ENCODE data around the gene PDE4C.

The PDE4C gene

GRCh38 chr19:18254546-18255503 is 28.6 kb upstream of the PDE4C start:
- DNase-seq = no peak

DNA sequence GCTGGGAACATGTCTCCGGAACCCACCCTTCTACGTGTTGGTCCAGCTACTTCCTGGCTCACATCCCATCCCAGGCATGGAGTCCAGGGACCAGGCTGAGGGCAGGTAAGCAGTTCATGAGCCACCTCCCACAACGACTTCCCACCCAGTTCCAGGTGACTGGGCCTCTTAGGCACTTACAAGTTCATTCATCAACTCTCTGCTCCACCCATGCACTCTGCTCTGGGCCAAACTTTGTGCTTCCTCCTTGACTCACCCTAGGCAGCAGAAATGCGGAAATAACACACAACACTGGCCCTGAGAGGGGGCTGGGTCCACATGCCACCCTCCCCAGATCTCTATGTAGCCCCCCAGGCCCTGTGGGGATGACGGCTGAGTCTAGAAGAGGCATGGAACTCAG is 27.5 kb upstream of the PDE4C start:
- no peak for DNase-seq

- no peak for DNase-seq
Measured at GRCh38 chr19:18253130-18253529, 26.9 kb upstream of the PDE4C start.

- DNase-seq = no peak
Measured at GRCh38 chr19:18252370-18252717, 26.1 kb upstream of the PDE4C start.

- peak; percentile 96 for DNase-seq
Measured at GRCh38 chr19:18251587-18252369, 25.5 kb upstream of the PDE4C start.

DNA sequence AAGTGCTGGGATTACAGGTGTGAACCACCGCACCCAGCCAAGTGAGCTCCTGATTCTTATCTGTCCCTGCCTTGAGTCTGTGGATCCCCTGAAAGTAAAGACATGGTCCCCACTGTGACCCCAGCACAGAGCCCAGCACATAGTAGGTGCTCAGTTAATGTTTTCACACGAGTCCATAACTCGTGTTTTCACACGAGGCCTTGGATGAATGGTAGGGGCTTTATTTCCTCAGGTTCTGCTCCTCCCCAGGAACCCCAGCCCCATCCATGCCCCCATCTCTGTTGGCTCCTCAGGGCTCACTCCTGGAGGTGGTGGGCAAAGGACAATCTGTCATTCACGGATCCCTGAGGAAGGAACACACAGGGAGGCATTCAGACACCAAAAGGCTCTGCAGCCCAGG is 23.6 kb upstream of the PDE4C start:
- no peak for DNase-seq

DNA sequence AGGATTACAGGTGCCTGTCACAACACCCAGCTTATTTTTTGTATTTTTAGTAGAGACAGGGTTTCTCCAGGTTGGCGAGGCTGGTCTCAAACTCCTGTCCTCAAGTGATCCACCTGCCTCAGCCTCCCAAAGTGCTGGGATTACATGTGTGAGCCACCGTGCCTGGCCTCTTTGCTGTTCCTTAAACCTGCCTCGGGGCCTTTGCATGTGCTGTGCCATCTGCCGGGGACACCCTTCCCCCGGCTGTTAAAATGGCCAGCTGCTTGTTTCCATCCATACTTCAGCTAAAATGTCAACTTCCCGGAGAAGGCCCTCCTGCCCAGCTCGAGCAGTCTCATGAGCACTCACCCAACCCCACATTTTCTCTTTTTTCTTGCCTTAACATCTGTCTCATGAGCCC is 19.1 kb upstream of the PDE4C start:
- no peak for DNase-seq

GRCh38 chr19:18239303-18239702 is 13.1 kb upstream of the PDE4C start:
- DNase-seq = no peak

DNA sequence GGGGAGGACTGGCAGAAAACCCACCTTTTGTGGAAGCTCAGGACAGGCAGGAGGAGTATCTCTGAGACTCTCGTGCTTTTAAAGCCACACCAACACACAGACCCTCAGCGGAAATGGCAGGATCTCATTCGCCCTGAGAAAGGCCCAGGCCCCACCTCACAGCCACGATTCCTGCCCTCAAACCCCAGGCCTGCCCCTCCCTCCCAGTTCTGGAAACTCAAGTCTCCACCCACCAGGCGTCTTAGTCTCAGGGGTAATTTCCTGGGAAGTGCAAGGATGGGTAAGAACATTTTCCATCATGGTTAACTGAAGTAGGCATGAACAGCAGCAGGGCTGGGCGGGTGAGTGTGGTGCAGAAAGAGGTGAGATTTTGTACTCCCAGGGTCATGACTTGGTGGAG is 8.0 kb upstream of the PDE4C start:
- DNase-seq = no peak

DNA sequence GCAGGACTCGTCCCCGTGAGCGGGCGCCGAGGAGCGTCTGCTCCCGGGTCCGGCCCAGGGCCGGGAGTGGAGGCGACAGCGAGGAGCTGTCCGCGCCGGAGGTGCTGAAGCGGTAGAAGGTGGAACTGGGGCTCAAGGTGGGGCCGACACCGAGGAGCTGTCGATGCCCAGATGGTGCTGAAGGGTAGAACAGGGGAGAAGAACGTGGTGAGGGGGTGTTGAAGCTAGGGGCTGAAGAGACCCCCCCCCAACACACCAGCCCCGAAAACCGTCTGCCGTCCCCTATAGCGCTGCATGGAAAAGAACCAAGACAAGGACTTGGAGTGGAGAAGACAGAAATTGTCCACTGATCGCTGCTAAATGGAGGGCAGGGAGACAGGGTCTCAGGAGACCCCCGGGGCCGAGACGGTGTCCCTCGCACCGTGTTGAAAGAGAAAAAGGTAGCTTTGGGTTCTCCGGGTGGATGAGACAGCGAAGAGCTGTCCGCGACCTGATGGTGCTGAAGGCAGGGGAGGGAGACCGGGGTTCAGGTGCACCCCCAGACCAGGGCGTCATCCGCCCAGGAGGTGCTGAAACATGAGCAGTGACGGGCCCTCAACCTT is 7.1 kb upstream of the PDE4C start:
- peak; percentile 78 for DNase-seq

- DNase-seq = no peak
Measured at GRCh38 chr19:18232540-18233223, 6.4 kb upstream of the PDE4C start.

DNA sequence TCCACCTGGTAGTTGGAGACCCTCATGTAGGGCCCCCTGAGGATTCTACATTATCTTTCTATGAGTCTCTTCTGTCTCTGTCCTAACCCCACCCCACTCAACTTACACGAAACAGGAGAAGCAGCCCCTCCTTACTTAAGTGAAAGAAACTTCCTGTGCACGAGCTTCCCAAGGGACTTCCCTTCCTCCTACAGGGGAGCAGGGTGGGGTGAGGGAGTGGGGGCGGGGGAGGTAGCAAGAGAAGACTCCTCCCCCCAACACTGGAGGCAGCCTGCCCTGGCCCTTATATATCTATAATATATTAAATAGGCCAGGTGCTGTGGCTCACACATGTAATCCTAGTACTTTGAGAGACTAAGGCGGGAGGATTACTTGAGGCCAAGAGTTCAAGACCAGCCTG is 5.5 kb upstream of the PDE4C start:
- no peak for DNase-seq

- DNase-seq = no peak
Measured at GRCh38 chr19:18230941-18231734, 4.9 kb upstream of the PDE4C start.

- no peak for DNase-seq
Measured at GRCh38 chr19:18229915-18230314, 3.7 kb upstream of the PDE4C start.

GRCh38 chr19:18229474-18229873 is 3.2 kb upstream of the PDE4C start:
- DNase-seq = no peak

- no peak for DNase-seq
Measured at GRCh38 chr19:18227781-18228271, 1.6 kb upstream of the PDE4C start.

- DNase-seq = no peak
Measured at GRCh38 chr19:18226956-18227780, 930 bp upstream of the PDE4C start.

GRCh38 chr19:18225355-18225701 is 910 bp downstream of the PDE4C start:
- peak; percentile 61 for DNase-seq

GRCh38 chr19:18224525-18225354 is 1.5 kb downstream of the PDE4C start:
- DNase-seq = peak; percentile 96

GRCh38 chr19:18223860-18224524 is 2.2 kb downstream of the PDE4C start:
- peak; percentile 83 for DNase-seq
